HEK293 (cell line): ENCODE measurements around the gene VEGFB.

Experiments
- CTCF ChIA-PET: fragments of 350-600 bp; formaldehyde crosslinking; extraction: SDS; loops from one replicate; lab custom pipeline; 2021; ENCODE audit warnings: antibody characterized with exemption; lab: Yijun Ruan, JAX
- POLR2A ChIA-PET: fragments of 300-600 bp; formaldehyde crosslinking; extraction: SDS; loops from one replicate; lab custom pipeline; 2020; ENCODE audit warnings: antibody characterized with exemption, inconsistent platforms; lab: Yijun Ruan, JAX
- H3K27ac ChIP-seq: fragments of 200-500 bp; sonication (Bioruptor generic); 2 replicates; pipeline ENCODE4 v1.5.1; 2014; ENCODE audit warnings: low read depth, low read length, control low read depth, inconsistent platforms; ENCODE audit errors: extremely low read depth
- H3K36me3 ChIP-seq, 2 experiments: fragments of 200-500 bp in 1 of 2; sonication (Bioruptor generic) in 1 of 2; 1 replicate in 1 of 2; 2 replicates in 1 of 2; pipeline ENCODE4 v1.5.1; 2014 to 2017; ENCODE audit warnings: inconsistent platforms in 2 of 2, low read length in 2 of 2; ENCODE audit not compliant: control insufficient read depth in 2 of 2, insufficient read depth in 1 of 2
- H3K4me1 ChIP-seq: fragments of 200-500 bp; sonication (Bioruptor generic); 2 replicates; pipeline ENCODE4 v1.5.1; 2014; ENCODE audit warnings: mild to moderate bottlenecking, low read length, inconsistent platforms; ENCODE audit not compliant: control insufficient read depth, insufficient read depth
- H3K4me3 ChIP-seq: 2 replicates; pipeline ENCODE4 v1.5.1; 2011; ENCODE audit warnings: low read depth, mild to moderate bottlenecking, control low read depth, low read length, moderate library complexity
- H3K9me3 ChIP-seq: fragments of 200-500 bp; sonication (Bioruptor generic); 2 replicates; pipeline ENCODE4 v1.5.1; 2014; ENCODE audit warnings: low read depth, low read length, inconsistent platforms; ENCODE audit not compliant: control insufficient read depth, insufficient read depth
- BCL11A ChIP-seq: fragments of 450-650 bp; formaldehyde crosslinking; IDR thresholded peaks from 2 replicates; pipeline ENCODE4 v1.5.1; 2016; ENCODE audit warnings: low read depth, missing biosample characterization, missing genetic modification characterization
- EGR2 ChIP-seq: fragments of 450-650 bp; formaldehyde crosslinking; IDR thresholded peaks from 2 replicates; pipeline ENCODE4 v1.5.1; 2016; ENCODE audit warnings: low read depth, missing biosample characterization, missing genetic modification characterization
- GFI1B ChIP-seq: fragments of 450-650 bp; formaldehyde crosslinking; IDR thresholded peaks from 2 replicates; pipeline ENCODE4 v1.5.1; 2016; ENCODE audit warnings: missing biosample characterization, missing genetic modification characterization
- KLF8 ChIP-seq: fragments of 450-650 bp; formaldehyde crosslinking; IDR thresholded peaks from 2 replicates; pipeline ENCODE4 v1.5.1; 2016; ENCODE audit warnings: missing biosample characterization, missing genetic modification characterization
- KLF9 ChIP-seq: fragments of 450-650 bp; formaldehyde crosslinking; IDR thresholded peaks from 2 replicates; pipeline ENCODE4 v1.5.1; 2016; ENCODE audit warnings: missing biosample characterization, missing genetic modification characterization, low read depth
- PRDM10 ChIP-seq: fragments of 450-650 bp; formaldehyde crosslinking; IDR thresholded peaks from 2 replicates; pipeline ENCODE4 v1.5.1; 2016; ENCODE audit warnings: missing biosample characterization, missing genetic modification characterization
- SCRT1 ChIP-seq: fragments of 450-650 bp; formaldehyde crosslinking; IDR thresholded peaks from 2 replicates; pipeline ENCODE4 v1.5.1; 2016; ENCODE audit warnings: missing biosample characterization, missing genetic modification characterization, borderline replicate concordance
- TCF7L2 ChIP-seq: IDR thresholded peaks from 2 replicates; pipeline ENCODE4 v1.6.1; 2011; ENCODE audit warnings: low read depth, mild to moderate bottlenecking, inconsistent platforms, low read length, moderate library complexity, borderline replicate concordance
- TRIM28 ChIP-seq: IDR thresholded peaks from 2 replicates; pipeline ENCODE4 v1.6.1; 2011; ENCODE audit warnings: low read length, control low read depth, borderline replicate concordance
- ZBTB21 ChIP-seq: fragments of 450-650 bp; formaldehyde crosslinking; IDR thresholded peaks from 2 replicates; pipeline ENCODE4 v1.5.1; 2017; ENCODE audit warnings: missing biosample characterization, missing genetic modification characterization
- ZBTB8A ChIP-seq: fragments of 450-650 bp; formaldehyde crosslinking; IDR thresholded peaks from 2 replicates; pipeline ENCODE4 v1.5.1; 2016; ENCODE audit warnings: missing biosample characterization, missing genetic modification characterization
- ZNF248 ChIP-seq: fragments of 450-650 bp; formaldehyde crosslinking; IDR thresholded peaks from 2 replicates; pipeline ENCODE4 v1.5.1; 2017; ENCODE audit warnings: missing biosample characterization, missing genetic modification characterization
- ZNF335 ChIP-seq: fragments of 450-650 bp; formaldehyde crosslinking; conservative IDR thresholded peaks from 2 replicates; pipeline ENCODE4 v1.5.1; 2016; ENCODE audit warnings: missing biosample characterization, missing genetic modification characterization
- ZNF629 ChIP-seq: fragments of 450-650 bp; formaldehyde crosslinking; IDR thresholded peaks from 2 replicates; pipeline ENCODE4 v1.5.1; 2017; ENCODE audit warnings: missing biosample characterization, missing genetic modification characterization
- ZXDB ChIP-seq: fragments of 450-650 bp; formaldehyde crosslinking; IDR thresholded peaks from 2 replicates; pipeline ENCODE4 v1.5.1; 2016; ENCODE audit warnings: missing biosample characterization, missing genetic modification characterization
- TF ChIP-seq, protein P1 (sequence below): fragments of 450-650 bp; formaldehyde crosslinking; IDR thresholded peaks from 2 replicates; pipeline ENCODE4 v1.5.1; 2016; ENCODE audit warnings: missing biosample characterization, missing genetic modification characterization
- TF ChIP-seq, protein P2 (sequence below): fragments of 450-650 bp; formaldehyde crosslinking; IDR thresholded peaks from 2 replicates; pipeline ENCODE4 v1.5.1; 2016; ENCODE audit warnings: missing biosample characterization, missing genetic modification characterization
- TF ChIP-seq, protein P3 (sequence below): fragments of 450-650 bp; formaldehyde crosslinking; IDR thresholded peaks from 2 replicates; pipeline ENCODE4 v1.5.1; 2016; ENCODE audit warnings: missing biosample characterization, missing genetic modification characterization
- TF ChIP-seq, protein P4 (sequence below): fragments of 450-650 bp; formaldehyde crosslinking; IDR thresholded peaks from 2 replicates; pipeline ENCODE4 v1.5.1; 2016; ENCODE audit warnings: missing biosample characterization, missing genetic modification characterization
- TF ChIP-seq, protein P5 (sequence below): fragments of 450-650 bp; formaldehyde crosslinking; optimal IDR thresholded peaks from 2 replicates; pipeline ENCODE3; 2016; ENCODE audit warnings: missing biosample characterization, mild to moderate bottlenecking, missing genetic modification characterization
- TF ChIP-seq, protein P6 (sequence below): fragments of 450-650 bp; formaldehyde crosslinking; IDR thresholded peaks from 2 replicates; pipeline ENCODE4 v1.5.1; 2016; ENCODE audit warnings: missing biosample characterization, missing genetic modification characterization

Gene VEGFB

DNA sequence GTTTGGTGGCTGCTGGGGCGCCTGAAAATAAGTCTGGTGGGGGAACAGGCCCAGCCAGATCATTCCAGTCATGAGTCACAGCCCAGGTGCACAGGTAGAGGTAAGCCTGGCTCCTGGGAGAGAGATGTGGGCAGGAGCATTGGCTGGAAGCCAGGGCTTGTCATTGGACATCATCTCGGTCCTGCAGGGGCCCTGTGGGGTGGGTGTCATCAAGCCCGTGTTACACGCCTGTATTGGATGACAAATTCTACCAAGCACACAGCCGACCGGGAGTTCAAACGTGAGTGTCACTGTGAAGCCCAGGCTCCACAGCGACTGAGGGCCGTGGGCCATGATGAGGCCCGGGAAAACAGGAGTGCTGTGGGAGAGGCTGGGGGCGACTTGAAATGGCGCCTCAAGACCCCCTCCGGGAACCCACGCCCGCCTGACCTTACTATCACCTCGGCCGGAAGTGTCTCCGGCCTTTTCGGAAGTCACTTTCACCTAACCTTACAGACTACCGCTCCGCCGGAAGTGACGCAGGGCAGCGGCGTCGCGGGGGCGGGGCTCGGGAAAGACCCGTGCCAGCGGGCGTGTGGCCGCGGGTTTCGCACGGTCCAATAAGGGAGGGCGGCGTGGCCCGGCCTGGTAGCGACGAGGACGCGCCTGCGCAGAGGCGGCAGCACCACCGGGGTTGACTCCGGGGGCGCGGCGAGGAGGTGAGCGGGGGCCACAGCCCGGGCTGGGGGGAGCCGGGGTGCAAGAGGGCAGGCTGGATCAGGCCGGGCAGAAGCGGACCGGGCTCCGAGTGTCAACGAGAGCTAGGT is 6.3 kb downstream of the VEGFB start, which contains the start of gene FKBP2:
FKBP2 (plus strand) TSS at position 661 of the 806 bp plus-strand sequence. CDS start 1,293 bp downstream, outside the sequence.
- H3K4me1 ChIP-seq: no peaks in the 10 kb centered on the region
- no peak for TF ChIP-seq TCF7L2
- peak; percentile 99 for TF ChIP-seq ZNF335 (tag by site-specific recombination)
- TF ChIP-seq SCRT1 (tag by site-specific recombination): no peak
- TF ChIP-seq, protein P1, sequence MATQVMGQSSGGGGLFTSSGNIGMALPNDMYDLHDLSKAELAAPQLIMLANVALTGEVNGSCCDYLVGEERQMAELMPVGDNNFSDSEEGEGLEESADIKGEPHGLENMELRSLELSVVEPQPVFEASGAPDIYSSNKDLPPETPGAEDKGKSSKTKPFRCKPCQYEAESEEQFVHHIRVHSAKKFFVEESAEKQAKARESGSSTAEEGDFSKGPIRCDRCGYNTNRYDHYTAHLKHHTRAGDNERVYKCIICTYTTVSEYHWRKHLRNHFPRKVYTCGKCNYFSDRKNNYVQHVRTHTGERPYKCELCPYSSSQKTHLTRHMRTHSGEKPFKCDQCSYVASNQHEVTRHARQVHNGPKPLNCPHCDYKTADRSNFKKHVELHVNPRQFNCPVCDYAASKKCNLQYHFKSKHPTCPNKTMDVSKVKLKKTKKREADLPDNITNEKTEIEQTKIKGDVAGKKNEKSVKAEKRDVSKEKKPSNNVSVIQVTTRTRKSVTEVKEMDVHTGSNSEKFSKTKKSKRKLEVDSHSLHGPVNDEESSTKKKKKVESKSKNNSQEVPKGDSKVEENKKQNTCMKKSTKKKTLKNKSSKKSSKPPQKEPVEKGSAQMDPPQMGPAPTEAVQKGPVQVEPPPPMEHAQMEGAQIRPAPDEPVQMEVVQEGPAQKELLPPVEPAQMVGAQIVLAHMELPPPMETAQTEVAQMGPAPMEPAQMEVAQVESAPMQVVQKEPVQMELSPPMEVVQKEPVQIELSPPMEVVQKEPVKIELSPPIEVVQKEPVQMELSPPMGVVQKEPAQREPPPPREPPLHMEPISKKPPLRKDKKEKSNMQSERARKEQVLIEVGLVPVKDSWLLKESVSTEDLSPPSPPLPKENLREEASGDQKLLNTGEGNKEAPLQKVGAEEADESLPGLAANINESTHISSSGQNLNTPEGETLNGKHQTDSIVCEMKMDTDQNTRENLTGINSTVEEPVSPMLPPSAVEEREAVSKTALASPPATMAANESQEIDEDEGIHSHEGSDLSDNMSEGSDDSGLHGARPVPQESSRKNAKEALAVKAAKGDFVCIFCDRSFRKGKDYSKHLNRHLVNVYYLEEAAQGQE (tag by site-specific recombination): peak; percentile 65
- no peak for TF ChIP-seq ZNF248 (tag by site-specific recombination)
- peak; percentile 48; the same call in 1 of the 2 replicates for TF ChIP-seq KLF8 (tag by site-specific recombination)
- TF ChIP-seq, protein P2, sequence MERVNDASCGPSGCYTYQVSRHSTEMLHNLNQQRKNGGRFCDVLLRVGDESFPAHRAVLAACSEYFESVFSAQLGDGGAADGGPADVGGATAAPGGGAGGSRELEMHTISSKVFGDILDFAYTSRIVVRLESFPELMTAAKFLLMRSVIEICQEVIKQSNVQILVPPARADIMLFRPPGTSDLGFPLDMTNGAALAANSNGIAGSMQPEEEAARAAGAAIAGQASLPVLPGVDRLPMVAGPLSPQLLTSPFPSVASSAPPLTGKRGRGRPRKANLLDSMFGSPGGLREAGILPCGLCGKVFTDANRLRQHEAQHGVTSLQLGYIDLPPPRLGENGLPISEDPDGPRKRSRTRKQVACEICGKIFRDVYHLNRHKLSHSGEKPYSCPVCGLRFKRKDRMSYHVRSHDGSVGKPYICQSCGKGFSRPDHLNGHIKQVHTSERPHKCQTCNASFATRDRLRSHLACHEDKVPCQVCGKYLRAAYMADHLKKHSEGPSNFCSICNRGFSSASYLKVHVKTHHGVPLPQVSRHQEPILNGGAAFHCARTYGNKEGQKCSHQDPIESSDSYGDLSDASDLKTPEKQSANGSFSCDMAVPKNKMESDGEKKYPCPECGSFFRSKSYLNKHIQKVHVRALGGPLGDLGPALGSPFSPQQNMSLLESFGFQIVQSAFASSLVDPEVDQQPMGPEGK (tag by site-specific recombination): peak; percentile 98
- no peak for TF ChIP-seq TRIM28
- TF ChIP-seq, protein P3, sequence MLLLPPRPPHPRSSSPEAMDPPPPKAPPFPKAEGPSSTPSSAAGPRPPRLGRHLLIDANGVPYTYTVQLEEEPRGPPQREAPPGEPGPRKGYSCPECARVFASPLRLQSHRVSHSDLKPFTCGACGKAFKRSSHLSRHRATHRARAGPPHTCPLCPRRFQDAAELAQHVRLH (tag by site-specific recombination): peak; percentile 97
- no peak for TF ChIP-seq GFI1B (tag by site-specific recombination)
- 0 out of 2 replicates have a peak, but pooled peaks have one; percentile 15 for TF ChIP-seq ZBTB8A
- TF ChIP-seq BCL11A (tag by site-specific recombination): 0 out of 2 replicates have a peak, but pooled peaks have one; percentile 12
- TF ChIP-seq PRDM10 (tag by site-specific recombination): peak; percentile 51; the same call in 1 of the 2 replicates
- TF ChIP-seq, protein P4, sequence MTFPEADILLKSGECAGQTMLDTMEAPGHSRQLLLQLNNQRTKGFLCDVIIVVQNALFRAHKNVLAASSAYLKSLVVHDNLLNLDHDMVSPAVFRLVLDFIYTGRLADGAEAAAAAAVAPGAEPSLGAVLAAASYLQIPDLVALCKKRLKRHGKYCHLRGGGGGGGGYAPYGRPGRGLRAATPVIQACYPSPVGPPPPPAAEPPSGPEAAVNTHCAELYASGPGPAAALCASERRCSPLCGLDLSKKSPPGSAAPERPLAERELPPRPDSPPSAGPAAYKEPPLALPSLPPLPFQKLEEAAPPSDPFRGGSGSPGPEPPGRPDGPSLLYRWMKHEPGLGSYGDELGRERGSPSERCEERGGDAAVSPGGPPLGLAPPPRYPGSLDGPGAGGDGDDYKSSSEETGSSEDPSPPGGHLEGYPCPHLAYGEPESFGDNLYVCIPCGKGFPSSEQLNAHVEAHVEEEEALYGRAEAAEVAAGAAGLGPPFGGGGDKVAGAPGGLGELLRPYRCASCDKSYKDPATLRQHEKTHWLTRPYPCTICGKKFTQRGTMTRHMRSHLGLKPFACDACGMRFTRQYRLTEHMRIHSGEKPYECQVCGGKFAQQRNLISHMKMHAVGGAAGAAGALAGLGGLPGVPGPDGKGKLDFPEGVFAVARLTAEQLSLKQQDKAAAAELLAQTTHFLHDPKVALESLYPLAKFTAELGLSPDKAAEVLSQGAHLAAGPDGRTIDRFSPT (tag by site-specific recombination): peak; percentile 95
- peak; percentile 66 for TF ChIP-seq ZXDB (tag by site-specific recombination)
- TF ChIP-seq EGR2 (tag by site-specific recombination): no peak; the same call in 1 of the 2 replicates
- TF ChIP-seq, protein P5, sequence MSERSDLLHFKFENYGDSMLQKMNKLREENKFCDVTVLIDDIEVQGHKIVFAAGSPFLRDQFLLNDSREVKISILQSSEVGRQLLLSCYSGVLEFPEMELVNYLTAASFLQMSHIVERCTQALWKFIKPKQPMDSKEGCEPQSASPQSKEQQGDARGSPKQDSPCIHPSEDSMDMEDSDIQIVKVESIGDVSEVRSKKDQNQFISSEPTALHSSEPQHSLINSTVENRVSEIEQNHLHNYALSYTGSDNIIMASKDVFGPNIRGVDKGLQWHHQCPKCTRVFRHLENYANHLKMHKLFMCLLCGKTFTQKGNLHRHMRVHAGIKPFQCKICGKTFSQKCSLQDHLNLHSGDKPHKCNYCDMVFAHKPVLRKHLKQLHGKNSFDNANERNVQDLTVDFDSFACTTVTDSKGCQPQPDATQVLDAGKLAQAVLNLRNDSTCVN (tag by site-specific recombination): peak; percentile 93
- TF ChIP-seq KLF9 (tag by site-specific recombination): peak; percentile 34; the same call in 1 of the 2 replicates
- TF ChIP-seq, protein P6, sequence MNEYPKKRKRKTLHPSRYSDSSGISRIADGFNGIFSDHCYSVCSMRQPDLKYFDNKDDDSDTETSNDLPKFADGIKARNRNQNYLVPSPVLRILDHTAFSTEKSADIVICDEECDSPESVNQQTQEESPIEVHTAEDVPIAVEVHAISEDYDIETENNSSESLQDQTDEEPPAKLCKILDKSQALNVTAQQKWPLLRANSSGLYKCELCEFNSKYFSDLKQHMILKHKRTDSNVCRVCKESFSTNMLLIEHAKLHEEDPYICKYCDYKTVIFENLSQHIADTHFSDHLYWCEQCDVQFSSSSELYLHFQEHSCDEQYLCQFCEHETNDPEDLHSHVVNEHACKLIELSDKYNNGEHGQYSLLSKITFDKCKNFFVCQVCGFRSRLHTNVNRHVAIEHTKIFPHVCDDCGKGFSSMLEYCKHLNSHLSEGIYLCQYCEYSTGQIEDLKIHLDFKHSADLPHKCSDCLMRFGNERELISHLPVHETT (tag by site-specific recombination): 0 out of 2 replicates have a peak, but pooled peaks have one; percentile 17
- TF ChIP-seq ZNF629: peak; percentile 86
- 0 out of 2 replicates have a peak, but pooled peaks have one; percentile 58 for TF ChIP-seq ZBTB21 (tag by site-specific recombination)

More for the DNA sequence above, 6.3 kb downstream of the VEGFB start, which contains the start of gene FKBP2:
- H3K9me3 ChIP-seq: no peaks in the 10 kb centered on the region
- H3K27ac ChIP-seq: peak within 1 kb of the TSS; percentile 83
- POLR2A ChIA-PET: interaction anchor here (0.7 to 7.2 kb wide), 21 partner anchors 8 to 538 kb away, joined by 3 to 96 read pairs (median 6); partner anchors contain the start of genes BAD, CATSPERZ, DNAJC4 and ESRRA
- CTCF ChIA-PET: interaction anchor here (0.6 to 1.2 kb wide), 9 partner anchors 10 to 788 kb away, joined by 3 to 5 read pairs (median 4); no protein-coding TSS in a partner anchor
- peaks cover 0 to 50% of the 10 kb centered on the region in 2 experiments; a peak in 1 of 3 replicates for H3K36me3 ChIP-seq
- H3K4me3 ChIP-seq: peak within 1 kb of the TSS; percentile 75
